ENCODE results near the gene ACOX1.

GRCh38 chr17:75906143-75906884 is 72.7 kb downstream of the ACOX1 start:
- no peak for TF ChIP-seq CTCF (IDR thresholded peaks at IDR 0.05; ENCODE audit: low read depth, low read length, missing input control)
- no peak for TF ChIP-seq MAX (IDR thresholded peaks at IDR 0.05)
- no peak for TF ChIP-seq TAF1 (conservative IDR thresholded peaks at IDR 0.05)
- TF ChIP-seq GABPA (IDR thresholded peaks at IDR 0.05 in 1 of 2, conservative IDR thresholded peaks at IDR 0.05 in 1 of 2), result no peak
- no peak for TF ChIP-seq RAD21 (IDR thresholded peaks at IDR 0.05)
- TF ChIP-seq YY1 (IDR thresholded peaks at IDR 0.05), result no peak
- no peak for TF ChIP-seq REST (IDR thresholded peaks at IDR 0.05)
- TF ChIP-seq ATF3 (IDR thresholded peaks at IDR 0.05), result no peak
- TF ChIP-seq ZBTB33 (IDR thresholded peaks at IDR 0.05), result no peak
- TF ChIP-seq SP1 (IDR thresholded peaks at IDR 0.05), result no peak
- TF ChIP-seq RXRA (IDR thresholded peaks at IDR 0.05), result no peak
- no peak for TF ChIP-seq JUND (IDR thresholded peaks at IDR 0.05)
